GM23338 (cell line): ENCODE results near the gene OR4D1.

Source experiments
- EZH2phosphoT487 ChIP-seq: fragments of 200-600 bp; sonication (generic); IDR thresholded peaks from one replicate; pipeline ENCODE4 v1.8.1; 2018; ENCODE audit warnings: antibody characterized with exemption; ENCODE audit not compliant: unreplicated experiment
- POLR2AphosphoS5 ChIP-seq: IDR thresholded peaks from 2 replicates; pipeline ENCODE4 v1.6.1; 2016; ENCODE audit warnings: antibody characterized with exemption, low read depth
- TF ChIP-seq, protein P1 (sequence below), 2 experiments: fragments of 200-600 bp in 1 of 2; sonication (generic) in 1 of 2; conservative IDR thresholded peaks; 2 replicates each; pipeline versions ENCODE4 v1.5.1 to v1.6.1; 2016 to 2017; ENCODE audit warnings: antibody characterized with exemption in 2 of 2, low read depth in 2 of 2, mild to moderate bottlenecking in 2 of 2, moderate library complexity in 1 of 2
- TF ChIP-seq, protein P2 (sequence below): IDR thresholded peaks from one replicate; pipeline ENCODE4 v1.6.1; 2018; ENCODE audit warnings: antibody characterized with exemption; ENCODE audit not compliant: unreplicated experiment

- TF ChIP-seq, protein P1, sequence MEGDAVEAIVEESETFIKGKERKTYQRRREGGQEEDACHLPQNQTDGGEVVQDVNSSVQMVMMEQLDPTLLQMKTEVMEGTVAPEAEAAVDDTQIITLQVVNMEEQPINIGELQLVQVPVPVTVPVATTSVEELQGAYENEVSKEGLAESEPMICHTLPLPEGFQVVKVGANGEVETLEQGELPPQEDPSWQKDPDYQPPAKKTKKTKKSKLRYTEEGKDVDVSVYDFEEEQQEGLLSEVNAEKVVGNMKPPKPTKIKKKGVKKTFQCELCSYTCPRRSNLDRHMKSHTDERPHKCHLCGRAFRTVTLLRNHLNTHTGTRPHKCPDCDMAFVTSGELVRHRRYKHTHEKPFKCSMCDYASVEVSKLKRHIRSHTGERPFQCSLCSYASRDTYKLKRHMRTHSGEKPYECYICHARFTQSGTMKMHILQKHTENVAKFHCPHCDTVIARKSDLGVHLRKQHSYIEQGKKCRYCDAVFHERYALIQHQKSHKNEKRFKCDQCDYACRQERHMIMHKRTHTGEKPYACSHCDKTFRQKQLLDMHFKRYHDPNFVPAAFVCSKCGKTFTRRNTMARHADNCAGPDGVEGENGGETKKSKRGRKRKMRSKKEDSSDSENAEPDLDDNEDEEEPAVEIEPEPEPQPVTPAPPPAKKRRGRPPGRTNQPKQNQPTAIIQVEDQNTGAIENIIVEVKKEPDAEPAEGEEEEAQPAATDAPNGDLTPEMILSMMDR (conservative IDR thresholded peaks at IDR 0.05; ENCODE audit: low read depth in 2 of 2) = no peak
- TF ChIP-seq, protein P2, sequence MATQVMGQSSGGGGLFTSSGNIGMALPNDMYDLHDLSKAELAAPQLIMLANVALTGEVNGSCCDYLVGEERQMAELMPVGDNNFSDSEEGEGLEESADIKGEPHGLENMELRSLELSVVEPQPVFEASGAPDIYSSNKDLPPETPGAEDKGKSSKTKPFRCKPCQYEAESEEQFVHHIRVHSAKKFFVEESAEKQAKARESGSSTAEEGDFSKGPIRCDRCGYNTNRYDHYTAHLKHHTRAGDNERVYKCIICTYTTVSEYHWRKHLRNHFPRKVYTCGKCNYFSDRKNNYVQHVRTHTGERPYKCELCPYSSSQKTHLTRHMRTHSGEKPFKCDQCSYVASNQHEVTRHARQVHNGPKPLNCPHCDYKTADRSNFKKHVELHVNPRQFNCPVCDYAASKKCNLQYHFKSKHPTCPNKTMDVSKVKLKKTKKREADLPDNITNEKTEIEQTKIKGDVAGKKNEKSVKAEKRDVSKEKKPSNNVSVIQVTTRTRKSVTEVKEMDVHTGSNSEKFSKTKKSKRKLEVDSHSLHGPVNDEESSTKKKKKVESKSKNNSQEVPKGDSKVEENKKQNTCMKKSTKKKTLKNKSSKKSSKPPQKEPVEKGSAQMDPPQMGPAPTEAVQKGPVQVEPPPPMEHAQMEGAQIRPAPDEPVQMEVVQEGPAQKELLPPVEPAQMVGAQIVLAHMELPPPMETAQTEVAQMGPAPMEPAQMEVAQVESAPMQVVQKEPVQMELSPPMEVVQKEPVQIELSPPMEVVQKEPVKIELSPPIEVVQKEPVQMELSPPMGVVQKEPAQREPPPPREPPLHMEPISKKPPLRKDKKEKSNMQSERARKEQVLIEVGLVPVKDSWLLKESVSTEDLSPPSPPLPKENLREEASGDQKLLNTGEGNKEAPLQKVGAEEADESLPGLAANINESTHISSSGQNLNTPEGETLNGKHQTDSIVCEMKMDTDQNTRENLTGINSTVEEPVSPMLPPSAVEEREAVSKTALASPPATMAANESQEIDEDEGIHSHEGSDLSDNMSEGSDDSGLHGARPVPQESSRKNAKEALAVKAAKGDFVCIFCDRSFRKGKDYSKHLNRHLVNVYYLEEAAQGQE = no peak
- TF ChIP-seq POLR2AphosphoS5 (no peak), EZH2phosphoT487 (no peak)
Observed at GRCh38 chr17:58107306-58107705, 40.9 kb upstream of the OR4D1 start.
